MCF 10A (cell line): ENCODE measurements around the gene KCNK10. TPM values are rescaled to one million over a fixed set of nuclear protein-coding genes. Genes with fewer than 3 reads are reported as not detected.

Experiments used
- BruUV-seq: library from RNA; stranded (reverse); fragments of 400-500 nt; replicated peaks from 2 replicates; lab custom pipeline; 2021; lab: Mats Ljungman, UMichigan
- CTCF ChIA-PET: fragments of 300-600 bp; sonication (Branson Sonifier 250); formaldehyde crosslinking; extraction: SDS; loops from one replicate; lab custom pipeline; 2021; ENCODE audit warnings: antibody characterized with exemption, inconsistent platforms; lab: Yijun Ruan, JAX
- POLR2A ChIA-PET: fragments of 300-600, 350-650 bp; sonication (Branson Sonifier 250); formaldehyde crosslinking; extraction: SDS; loops from one replicate; lab custom pipeline; 2020; ENCODE audit warnings: antibody characterized with exemption, inconsistent platforms; lab: Yijun Ruan, JAX
- DNase-seq: peaks from one replicate; pipeline ENCODE4 v3.0.0-alpha.2; 2018; ENCODE audit not compliant: unreplicated experiment
- H3K27ac Mint-ChIP-seq: one replicate; pipeline ENCODE4 v1.8.0; 2022; ENCODE audit warnings: mild to moderate bottlenecking, low read depth, mixed read lengths; ENCODE audit not compliant: unreplicated experiment
- H3K27me3 Mint-ChIP-seq: one replicate; pipeline ENCODE4 v1.8.0; 2022; ENCODE audit warnings: mixed read lengths; ENCODE audit not compliant: insufficient read depth, unreplicated experiment
- H3K36me3 Mint-ChIP-seq: one replicate; pipeline ENCODE4 v1.8.0; 2022; ENCODE audit warnings: mild to moderate bottlenecking, moderate library complexity, mixed read lengths; ENCODE audit not compliant: insufficient read depth, unreplicated experiment
- H3K4me1 Mint-ChIP-seq: one replicate; pipeline ENCODE4 v1.8.0; 2022; ENCODE audit warnings: mixed read lengths; ENCODE audit not compliant: insufficient read depth, unreplicated experiment
- H3K4me3 Mint-ChIP-seq: one replicate; pipeline ENCODE4 v1.8.0; 2022; ENCODE audit warnings: mild to moderate bottlenecking, moderate library complexity, mixed read lengths; ENCODE audit not compliant: unreplicated experiment
- H3K9me3 Mint-ChIP-seq: one replicate; pipeline ENCODE4 v1.8.0; 2022; ENCODE audit warnings: mixed read lengths; ENCODE audit not compliant: unreplicated experiment
- intact Hi-C: fragments of 100-400 bp; cut with micrococcal nuclease; formaldehyde crosslinking; loops from 2 replicates; pipeline ENCODE4 v1.14.1; 2022
- total RNA-seq: library from RNA; stranded (reverse); gene quantifications from 2 replicates; pipeline ENCODE4 v1.2.3, GENCODE V29; 2022
- TF ChIP-seq, protein P1 (sequence below): fragments of 200-600 bp; IDR thresholded peaks from one replicate; pipeline ENCODE4 v1.8.0; 2022; ENCODE audit warnings: antibody characterized with exemption, mild to moderate bottlenecking; ENCODE audit not compliant: unreplicated experiment

Gene KCNK10
- total RNA-seq, 1 experiment from 2014 or later, result not detected

DNA sequence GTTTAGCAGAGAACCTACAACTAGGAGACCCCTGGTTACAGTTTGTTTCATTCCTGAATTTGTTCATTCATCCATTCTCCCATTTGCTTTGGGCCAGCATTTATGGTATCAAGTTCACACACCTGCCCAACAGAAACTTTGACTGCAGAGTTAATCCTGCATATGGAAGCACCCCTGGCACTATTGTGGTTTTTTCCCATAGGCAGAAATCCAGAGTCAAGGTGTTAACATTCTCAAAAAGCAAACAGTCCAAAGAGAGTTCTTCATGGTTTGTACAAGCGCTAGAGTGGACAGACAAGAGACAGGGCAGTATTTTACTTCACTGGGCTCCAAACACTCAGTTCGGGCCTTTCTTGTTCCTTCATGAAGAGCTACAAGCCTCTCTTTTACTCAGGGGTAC lies 51.9 kb downstream of the KCNK10 start:
- TF ChIP-seq, protein P1, sequence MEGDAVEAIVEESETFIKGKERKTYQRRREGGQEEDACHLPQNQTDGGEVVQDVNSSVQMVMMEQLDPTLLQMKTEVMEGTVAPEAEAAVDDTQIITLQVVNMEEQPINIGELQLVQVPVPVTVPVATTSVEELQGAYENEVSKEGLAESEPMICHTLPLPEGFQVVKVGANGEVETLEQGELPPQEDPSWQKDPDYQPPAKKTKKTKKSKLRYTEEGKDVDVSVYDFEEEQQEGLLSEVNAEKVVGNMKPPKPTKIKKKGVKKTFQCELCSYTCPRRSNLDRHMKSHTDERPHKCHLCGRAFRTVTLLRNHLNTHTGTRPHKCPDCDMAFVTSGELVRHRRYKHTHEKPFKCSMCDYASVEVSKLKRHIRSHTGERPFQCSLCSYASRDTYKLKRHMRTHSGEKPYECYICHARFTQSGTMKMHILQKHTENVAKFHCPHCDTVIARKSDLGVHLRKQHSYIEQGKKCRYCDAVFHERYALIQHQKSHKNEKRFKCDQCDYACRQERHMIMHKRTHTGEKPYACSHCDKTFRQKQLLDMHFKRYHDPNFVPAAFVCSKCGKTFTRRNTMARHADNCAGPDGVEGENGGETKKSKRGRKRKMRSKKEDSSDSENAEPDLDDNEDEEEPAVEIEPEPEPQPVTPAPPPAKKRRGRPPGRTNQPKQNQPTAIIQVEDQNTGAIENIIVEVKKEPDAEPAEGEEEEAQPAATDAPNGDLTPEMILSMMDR, result no peak
- peaks cover 33% of the 10 kb centered on the region for H3K27me3 Mint-ChIP-seq
- DNase-seq, result no peak
- intact Hi-C loops, result no loop called here
- no TSS peak for BruUV-seq
- peaks cover 7% of the 10 kb centered on the region for H3K4me1 Mint-ChIP-seq
- ChIA-PET POLR2A (no interaction called here), CTCF (no interaction called here)
- no peaks in the 10 kb centered on the region for H3K9me3 Mint-ChIP-seq
- no peak overlapping the region for H3K4me3 Mint-ChIP-seq
- no peak overlapping the region for H3K27ac Mint-ChIP-seq
- no peaks in the 10 kb centered on the region for H3K36me3 Mint-ChIP-seq

DNA sequence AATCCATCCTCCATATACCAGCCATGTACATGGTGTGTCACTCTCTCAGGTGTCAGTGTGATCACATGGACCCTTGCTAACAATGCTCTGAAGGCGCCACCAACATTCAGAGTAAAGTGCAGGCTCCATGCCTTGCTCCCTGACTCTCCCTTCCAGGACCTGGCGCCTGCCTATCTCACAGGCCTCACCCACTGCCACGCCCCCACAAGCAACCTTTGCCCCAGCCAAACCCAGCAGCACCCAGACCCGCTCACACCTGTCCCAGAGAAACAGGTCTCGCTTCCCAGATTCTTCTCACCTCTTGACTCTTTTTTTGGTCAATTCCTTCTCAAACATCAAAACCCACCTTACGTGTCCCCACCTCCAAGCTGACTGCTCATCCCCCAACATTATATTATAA lies 52.3 kb downstream of the KCNK10 start:
- no TSS peak for BruUV-seq
- H3K9me3 Mint-ChIP-seq, result no peaks in the 10 kb centered on the region
- DNase-seq, result no peak
- ChIA-PET CTCF (no interaction called here), POLR2A (no interaction called here)
- peaks cover 29% of the 10 kb centered on the region for H3K27me3 Mint-ChIP-seq
- intact Hi-C loops, result no loop called here
- TF ChIP-seq, protein P1, result no peak
- H3K4me3 Mint-ChIP-seq, result no peak overlapping the region
- no peaks in the 10 kb centered on the region for H3K36me3 Mint-ChIP-seq
- H3K27ac Mint-ChIP-seq, result no peak overlapping the region
- peaks cover 7% of the 10 kb centered on the region for H3K4me1 Mint-ChIP-seq

DNA sequence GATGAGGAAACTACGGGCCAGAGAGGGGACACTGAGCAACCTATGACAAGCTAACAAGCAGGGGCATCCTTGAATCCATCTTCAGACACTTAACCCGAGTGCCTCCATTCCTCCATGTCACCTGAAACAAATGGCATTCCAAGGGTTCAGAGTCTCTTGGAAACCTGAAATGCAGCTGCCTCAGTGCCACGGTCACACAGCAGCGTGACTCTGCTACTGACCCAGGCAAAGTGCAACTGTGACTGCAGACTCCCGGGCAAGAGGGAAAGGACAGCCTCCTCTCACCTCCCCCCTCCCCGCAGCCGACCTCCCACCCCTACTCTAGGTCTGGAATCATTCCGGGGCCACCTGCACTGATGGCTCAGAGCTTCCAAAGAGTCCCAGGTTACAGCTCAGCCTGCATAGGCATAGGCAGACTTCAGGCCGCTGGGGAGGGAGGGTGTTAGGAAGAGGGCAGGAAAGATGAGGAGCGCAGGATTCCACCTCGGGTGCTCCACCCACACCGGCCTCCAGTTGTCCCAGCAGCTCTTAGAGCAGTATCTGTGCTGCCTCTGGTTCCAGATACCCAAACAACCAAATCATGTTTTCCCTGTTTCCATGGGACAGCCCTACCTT lies 53.2 kb downstream of the KCNK10 start:
- TF ChIP-seq, protein P1, result no peak
- no peak overlapping the region for H3K4me3 Mint-ChIP-seq

DNA sequence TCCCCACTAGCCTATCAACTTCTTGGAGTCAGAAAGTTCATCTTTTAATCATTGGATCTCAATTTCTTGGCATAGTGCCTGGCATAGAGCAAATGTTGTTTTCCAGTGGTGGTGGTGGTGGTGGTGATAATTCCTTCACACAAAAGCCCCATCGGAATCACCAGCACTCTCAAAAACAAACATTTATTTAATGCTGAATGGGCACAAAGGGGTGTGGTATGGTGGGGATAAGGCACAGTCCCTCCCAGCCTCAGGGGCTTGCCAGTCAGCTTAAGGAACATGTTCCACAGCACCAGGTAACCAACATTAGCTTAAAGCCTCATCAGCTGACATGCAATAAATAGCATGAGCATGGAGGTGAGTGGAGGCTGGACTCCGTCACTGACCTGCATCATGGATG lies 56.6 kb downstream of the KCNK10 start:
- Mint-ChIP-seq H3K27ac (no peak overlapping the region), H3K27me3 (peaks cover 46% of the 10 kb centered on the region), H3K9me3 (no peaks in the 10 kb centered on the region), H3K4me1 (no peaks in the 10 kb centered on the region), H3K36me3 (no peaks in the 10 kb centered on the region), H3K4me3 (no peak overlapping the region)
- no TSS peak for BruUV-seq
- POLR2A ChIA-PET, result no interaction called here
- intact Hi-C loops, result no loop called here
- TF ChIP-seq, protein P1, result no peak
- CTCF ChIA-PET, result interaction anchor here (1.6 kb wide), 1 partner anchor 10 kb away, joined by 4 read pairs; no protein-coding TSS in a partner anchor
- DNase-seq, result no peak

More for the DNA sequence above, 53.2 kb downstream of the KCNK10 start:
- H3K36me3 Mint-ChIP-seq, result no peaks in the 10 kb centered on the region
- peaks cover 29% of the 10 kb centered on the region for H3K27me3 Mint-ChIP-seq
- intact Hi-C loops, result no loop called here
- peaks cover 7% of the 10 kb centered on the region for H3K4me1 Mint-ChIP-seq
- H3K27ac Mint-ChIP-seq, result no peak overlapping the region
- no TSS peak for BruUV-seq
- ChIA-PET CTCF (no interaction called here), POLR2A (no interaction called here)
- no peaks in the 10 kb centered on the region for H3K9me3 Mint-ChIP-seq
- no peak for DNase-seq
